ENCODE results near the gene PROM1.

The PROM1 gene

DNA sequence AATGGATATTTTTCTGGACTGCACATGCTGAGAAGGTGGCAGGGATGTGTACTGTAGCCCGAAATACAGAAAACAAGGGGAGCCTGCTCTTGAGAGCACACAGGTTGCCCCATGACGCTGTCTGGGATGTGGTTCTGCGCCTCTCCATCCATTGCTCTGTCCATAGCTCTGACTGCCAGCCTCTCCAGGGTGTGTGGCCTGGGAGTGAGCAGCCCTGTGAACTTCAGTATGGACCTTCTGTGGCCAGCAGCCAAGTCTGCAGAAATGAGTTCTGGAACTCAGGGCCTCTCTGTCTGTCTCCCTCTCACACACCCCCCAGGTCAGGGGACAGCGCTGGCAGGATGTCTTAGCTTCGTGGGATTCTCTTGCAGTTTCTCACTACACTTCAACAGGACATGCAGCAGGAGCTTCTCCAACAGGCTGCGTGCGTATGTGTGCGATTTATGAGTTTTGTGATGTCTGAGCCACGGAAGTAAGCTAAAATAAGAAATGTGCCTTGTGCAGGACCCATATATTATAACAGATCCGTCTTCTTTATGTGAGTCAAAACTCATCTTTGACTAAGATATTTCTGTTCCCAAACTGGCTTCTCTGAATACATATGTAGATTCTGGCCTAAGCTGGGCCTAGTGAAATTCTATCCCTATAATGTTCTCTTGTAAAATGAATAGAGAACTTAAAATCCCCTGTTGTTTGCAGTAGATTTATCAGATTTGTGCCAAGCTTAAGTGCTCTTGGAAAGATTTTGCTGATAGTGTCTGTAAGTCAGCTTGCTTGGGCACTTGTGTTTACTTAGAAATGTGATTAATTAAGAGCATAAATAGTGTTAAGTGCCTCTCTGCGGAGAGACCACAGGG, 40.0 kb downstream of the PROM1 start (continued):
- TF ChIP-seq ZNF292 (tag by site-specific recombination; IDR thresholded peaks at IDR 0.05; ENCODE audit: borderline replicate concordance, low read depth): no peak
- TF ChIP-seq, protein P1, sequence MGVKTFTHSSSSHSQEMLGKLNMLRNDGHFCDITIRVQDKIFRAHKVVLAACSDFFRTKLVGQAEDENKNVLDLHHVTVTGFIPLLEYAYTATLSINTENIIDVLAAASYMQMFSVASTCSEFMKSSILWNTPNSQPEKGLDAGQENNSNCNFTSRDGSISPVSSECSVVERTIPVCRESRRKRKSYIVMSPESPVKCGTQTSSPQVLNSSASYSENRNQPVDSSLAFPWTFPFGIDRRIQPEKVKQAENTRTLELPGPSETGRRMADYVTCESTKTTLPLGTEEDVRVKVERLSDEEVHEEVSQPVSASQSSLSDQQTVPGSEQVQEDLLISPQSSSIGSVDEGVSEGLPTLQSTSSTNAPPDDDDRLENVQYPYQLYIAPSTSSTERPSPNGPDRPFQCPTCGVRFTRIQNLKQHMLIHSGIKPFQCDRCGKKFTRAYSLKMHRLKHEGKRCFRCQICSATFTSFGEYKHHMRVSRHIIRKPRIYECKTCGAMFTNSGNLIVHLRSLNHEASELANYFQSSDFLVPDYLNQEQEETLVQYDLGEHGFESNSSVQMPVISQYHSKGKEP (tag by site-specific recombination; IDR thresholded peaks at IDR 0.05): no peak
- TF ChIP-seq ZFHX2 (tag by site-specific recombination; conservative IDR thresholded peaks at IDR 0.05): no peak
- no peak for TF ChIP-seq ZNF626 (tag by site-specific recombination; IDR thresholded peaks at IDR 0.05)
- TF ChIP-seq, protein P2, sequence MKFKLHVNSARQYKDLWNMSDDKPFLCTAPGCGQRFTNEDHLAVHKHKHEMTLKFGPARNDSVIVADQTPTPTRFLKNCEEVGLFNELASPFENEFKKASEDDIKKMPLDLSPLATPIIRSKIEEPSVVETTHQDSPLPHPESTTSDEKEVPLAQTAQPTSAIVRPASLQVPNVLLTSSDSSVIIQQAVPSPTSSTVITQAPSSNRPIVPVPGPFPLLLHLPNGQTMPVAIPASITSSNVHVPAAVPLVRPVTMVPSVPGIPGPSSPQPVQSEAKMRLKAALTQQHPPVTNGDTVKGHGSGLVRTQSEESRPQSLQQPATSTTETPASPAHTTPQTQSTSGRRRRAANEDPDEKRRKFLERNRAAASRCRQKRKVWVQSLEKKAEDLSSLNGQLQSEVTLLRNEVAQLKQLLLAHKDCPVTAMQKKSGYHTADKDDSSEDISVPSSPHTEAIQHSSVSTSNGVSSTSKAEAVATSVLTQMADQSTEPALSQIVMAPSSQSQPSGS (tag by site-specific recombination; IDR thresholded peaks at IDR 0.05; ENCODE audit: low read depth): no peak
- no peak for TF ChIP-seq ZNF449 (tag by site-specific recombination; IDR thresholded peaks at IDR 0.05)
- TF ChIP-seq, protein P3, sequence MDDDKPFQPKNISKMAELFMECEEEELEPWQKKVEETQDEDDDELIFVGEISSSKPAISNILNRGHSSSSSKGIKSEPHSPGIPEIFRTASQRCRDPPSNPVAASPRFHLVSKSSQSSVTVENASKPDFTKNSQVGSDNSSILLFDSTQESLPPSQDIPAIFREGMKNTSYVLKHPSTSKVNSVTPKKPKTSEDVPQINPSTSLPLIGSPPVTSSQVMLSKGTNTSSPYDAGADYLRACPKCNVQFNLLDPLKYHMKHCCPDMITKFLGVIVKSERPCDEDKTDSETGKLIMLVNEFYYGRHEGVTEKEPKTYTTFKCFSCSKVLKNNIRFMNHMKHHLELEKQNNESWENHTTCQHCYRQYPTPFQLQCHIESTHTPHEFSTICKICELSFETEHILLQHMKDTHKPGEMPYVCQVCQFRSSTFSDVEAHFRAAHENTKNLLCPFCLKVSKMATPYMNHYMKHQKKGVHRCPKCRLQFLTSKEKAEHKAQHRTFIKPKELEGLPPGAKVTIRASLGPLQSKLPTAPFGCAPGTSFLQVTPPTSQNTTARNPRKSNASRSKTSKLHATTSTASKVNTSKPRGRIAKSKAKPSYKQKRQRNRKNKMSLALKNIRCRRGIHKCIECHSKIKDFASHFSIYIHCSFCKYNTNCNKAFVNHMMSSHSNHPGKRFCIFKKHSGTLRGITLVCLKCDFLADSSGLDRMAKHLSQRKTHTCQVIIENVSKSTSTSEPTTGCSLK (tag by site-specific recombination; IDR thresholded peaks at IDR 0.05): no peak
- peak; percentile 84 for TF ChIP-seq PRDM6 (tag by site-specific recombination; IDR thresholded peaks at IDR 0.05)
- no peak for TF ChIP-seq ZNF707 (tag by site-specific recombination; IDR thresholded peaks at IDR 0.05)
- no peak for TF ChIP-seq ZXDB (tag by site-specific recombination; IDR thresholded peaks at IDR 0.05)
- TF ChIP-seq ZFP37 (tag by site-specific recombination; IDR thresholded peaks at IDR 0.05): no peak
- no peak for TF ChIP-seq ZNF514 (tag by site-specific recombination; IDR thresholded peaks at IDR 0.05)
- TF ChIP-seq ZNF324 (tag by site-specific recombination; IDR thresholded peaks at IDR 0.05): no peak
- TF ChIP-seq ZNF433 (tag by site-specific recombination; IDR thresholded peaks at IDR 0.05; ENCODE audit: low read depth): no peak
- TF ChIP-seq KLF9 (tag by site-specific recombination; IDR thresholded peaks at IDR 0.05; ENCODE audit: low read depth): no peak
- TF ChIP-seq HOXD13 (CRISPR knock-in tag; IDR thresholded peaks at IDR 0.05; ENCODE audit: borderline replicate concordance): no peak
- no peak for TF ChIP-seq ZBTB8A (tag by site-specific recombination; IDR thresholded peaks at IDR 0.05)
- no peak for TF ChIP-seq ZNF354C (tag by site-specific recombination; IDR thresholded peaks at IDR 0.05; ENCODE audit: borderline replicate concordance, low read depth)
- TF ChIP-seq, protein P4, sequence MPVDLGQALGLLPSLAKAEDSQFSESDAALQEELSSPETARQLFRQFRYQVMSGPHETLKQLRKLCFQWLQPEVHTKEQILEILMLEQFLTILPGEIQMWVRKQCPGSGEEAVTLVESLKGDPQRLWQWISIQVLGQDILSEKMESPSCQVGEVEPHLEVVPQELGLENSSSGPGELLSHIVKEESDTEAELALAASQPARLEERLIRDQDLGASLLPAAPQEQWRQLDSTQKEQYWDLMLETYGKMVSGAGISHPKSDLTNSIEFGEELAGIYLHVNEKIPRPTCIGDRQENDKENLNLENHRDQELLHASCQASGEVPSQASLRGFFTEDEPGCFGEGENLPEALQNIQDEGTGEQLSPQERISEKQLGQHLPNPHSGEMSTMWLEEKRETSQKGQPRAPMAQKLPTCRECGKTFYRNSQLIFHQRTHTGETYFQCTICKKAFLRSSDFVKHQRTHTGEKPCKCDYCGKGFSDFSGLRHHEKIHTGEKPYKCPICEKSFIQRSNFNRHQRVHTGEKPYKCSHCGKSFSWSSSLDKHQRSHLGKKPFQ (tag by site-specific recombination; IDR thresholded peaks at IDR 0.05): no peak
- TF ChIP-seq ZNF510 (tag by site-specific recombination; IDR thresholded peaks at IDR 0.05; ENCODE audit: insufficient replicate concordance): no peak
- no peak for TF ChIP-seq ZNF404 (tag by site-specific recombination; IDR thresholded peaks at IDR 0.05)
- no peak for TF ChIP-seq ZBTB1 (tag by site-specific recombination; IDR thresholded peaks at IDR 0.05)
- TF ChIP-seq, protein P5, sequence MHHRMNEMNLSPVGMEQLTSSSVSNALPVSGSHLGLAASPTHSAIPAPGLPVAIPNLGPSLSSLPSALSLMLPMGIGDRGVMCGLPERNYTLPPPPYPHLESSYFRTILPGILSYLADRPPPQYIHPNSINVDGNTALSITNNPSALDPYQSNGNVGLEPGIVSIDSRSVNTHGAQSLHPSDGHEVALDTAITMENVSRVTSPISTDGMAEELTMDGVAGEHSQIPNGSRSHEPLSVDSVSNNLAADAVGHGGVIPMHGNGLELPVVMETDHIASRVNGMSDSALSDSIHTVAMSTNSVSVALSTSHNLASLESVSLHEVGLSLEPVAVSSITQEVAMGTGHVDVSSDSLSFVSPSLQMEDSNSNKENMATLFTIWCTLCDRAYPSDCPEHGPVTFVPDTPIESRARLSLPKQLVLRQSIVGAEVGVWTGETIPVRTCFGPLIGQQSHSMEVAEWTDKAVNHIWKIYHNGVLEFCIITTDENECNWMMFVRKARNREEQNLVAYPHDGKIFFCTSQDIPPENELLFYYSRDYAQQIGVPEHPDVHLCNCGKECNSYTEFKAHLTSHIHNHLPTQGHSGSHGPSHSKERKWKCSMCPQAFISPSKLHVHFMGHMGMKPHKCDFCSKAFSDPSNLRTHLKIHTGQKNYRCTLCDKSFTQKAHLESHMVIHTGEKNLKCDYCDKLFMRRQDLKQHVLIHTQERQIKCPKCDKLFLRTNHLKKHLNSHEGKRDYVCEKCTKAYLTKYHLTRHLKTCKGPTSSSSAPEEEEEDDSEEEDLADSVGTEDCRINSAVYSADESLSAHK (tag by site-specific recombination; IDR thresholded peaks at IDR 0.05): peak; percentile 38; the same call in 1 of the 2 replicates
- no peak for TF ChIP-seq ZNF391 (tag by site-specific recombination; IDR thresholded peaks at IDR 0.05; ENCODE audit: borderline replicate concordance, low read depth)
